ENCODE measurements around the gene DISP2.

The DISP2 gene

DNA sequence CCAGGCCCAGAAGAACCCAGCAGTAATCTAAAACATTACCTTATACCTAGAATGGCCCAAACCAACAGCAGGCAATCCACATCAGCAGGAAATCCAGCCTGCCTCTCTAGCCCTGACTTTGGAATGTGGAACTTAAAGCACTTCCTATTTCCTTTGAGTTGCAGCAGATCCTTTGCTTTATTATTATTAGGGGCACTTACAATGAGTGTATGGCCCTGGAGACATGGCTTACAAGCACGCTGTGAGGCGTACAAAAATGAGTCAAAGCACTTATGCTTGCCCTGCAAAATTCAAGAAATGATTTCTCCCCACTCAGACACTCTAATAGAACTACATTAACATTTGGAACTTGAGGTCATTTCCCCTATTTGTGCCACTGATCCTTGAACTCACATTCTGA, 15.0 kb downstream of the DISP2 start:
- no peak for TF ChIP-seq CSDC2 (CRISPR knock-in tag; IDR thresholded peaks at IDR 0.05)
- TF ChIP-seq BACH2 (CRISPR knock-in tag; IDR thresholded peaks at IDR 0.05; ENCODE audit: borderline replicate concordance), result no peak
- TF ChIP-seq, protein P1, sequence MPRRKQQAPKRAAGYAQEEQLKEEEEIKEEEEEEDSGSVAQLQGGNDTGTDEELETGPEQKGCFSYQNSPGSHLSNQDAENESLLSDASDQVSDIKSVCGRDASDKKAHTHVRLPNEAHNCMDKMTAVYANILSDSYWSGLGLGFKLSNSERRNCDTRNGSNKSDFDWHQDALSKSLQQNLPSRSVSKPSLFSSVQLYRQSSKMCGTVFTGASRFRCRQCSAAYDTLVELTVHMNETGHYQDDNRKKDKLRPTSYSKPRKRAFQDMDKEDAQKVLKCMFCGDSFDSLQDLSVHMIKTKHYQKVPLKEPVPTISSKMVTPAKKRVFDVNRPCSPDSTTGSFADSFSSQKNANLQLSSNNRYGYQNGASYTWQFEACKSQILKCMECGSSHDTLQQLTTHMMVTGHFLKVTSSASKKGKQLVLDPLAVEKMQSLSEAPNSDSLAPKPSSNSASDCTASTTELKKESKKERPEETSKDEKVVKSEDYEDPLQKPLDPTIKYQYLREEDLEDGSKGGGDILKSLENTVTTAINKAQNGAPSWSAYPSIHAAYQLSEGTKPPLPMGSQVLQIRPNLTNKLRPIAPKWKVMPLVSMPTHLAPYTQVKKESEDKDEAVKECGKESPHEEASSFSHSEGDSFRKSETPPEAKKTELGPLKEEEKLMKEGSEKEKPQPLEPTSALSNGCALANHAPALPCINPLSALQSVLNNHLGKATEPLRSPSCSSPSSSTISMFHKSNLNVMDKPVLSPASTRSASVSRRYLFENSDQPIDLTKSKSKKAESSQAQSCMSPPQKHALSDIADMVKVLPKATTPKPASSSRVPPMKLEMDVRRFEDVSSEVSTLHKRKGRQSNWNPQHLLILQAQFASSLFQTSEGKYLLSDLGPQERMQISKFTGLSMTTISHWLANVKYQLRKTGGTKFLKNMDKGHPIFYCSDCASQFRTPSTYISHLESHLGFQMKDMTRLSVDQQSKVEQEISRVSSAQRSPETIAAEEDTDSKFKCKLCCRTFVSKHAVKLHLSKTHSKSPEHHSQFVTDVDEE (CRISPR knock-in tag; IDR thresholded peaks at IDR 0.05), result no peak
- TF ChIP-seq ZNF8 (CRISPR knock-in tag; IDR thresholded peaks at IDR 0.05), result no peak
- no peak for TF ChIP-seq SNAI2 (CRISPR knock-in tag; IDR thresholded peaks at IDR 0.05)
- TF ChIP-seq, protein P2, sequence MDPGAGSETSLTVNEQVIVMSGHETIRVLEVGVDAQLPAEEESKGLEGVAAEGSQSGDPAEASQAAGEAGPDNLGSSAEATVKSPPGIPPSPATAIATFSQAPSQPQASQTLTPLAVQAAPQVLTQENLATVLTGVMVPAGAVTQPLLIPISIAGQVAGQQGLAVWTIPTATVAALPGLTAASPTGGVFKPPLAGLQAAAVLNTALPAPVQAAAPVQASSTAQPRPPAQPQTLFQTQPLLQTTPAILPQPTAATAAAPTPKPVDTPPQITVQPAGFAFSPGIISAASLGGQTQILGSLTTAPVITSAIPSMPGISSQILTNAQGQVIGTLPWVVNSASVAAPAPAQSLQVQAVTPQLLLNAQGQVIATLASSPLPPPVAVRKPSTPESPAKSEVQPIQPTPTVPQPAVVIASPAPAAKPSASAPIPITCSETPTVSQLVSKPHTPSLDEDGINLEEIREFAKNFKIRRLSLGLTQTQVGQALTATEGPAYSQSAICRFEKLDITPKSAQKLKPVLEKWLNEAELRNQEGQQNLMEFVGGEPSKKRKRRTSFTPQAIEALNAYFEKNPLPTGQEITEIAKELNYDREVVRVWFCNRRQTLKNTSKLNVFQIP (CRISPR knock-in tag; IDR thresholded peaks at IDR 0.05; ENCODE audit: borderline replicate concordance, low read depth), result no peak
- TF ChIP-seq PPARA (CRISPR knock-in tag; IDR thresholded peaks at IDR 0.05; ENCODE audit: borderline replicate concordance), result no peak
- ATAC-seq, result no peak

DNA sequence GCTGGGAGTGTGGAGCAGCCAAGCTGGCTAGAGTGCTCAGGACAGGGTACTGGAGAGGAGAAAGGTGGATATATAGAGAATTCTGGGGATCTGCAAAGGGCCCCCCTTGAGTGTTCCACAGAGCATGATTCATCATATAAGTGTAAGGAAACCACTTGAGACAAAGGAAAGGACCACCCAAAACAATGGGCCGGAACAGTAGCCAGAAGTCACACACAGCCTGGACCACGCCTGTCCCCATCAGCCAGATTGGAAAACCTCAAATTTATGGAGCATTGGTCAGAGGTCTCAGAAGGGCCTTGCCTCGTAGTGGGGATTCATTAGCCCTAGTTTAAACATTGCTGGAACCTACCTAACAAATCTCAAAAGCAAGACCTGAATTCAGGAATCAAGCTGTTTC, 19.6 kb downstream of the DISP2 start:
- TF ChIP-seq, protein P3, sequence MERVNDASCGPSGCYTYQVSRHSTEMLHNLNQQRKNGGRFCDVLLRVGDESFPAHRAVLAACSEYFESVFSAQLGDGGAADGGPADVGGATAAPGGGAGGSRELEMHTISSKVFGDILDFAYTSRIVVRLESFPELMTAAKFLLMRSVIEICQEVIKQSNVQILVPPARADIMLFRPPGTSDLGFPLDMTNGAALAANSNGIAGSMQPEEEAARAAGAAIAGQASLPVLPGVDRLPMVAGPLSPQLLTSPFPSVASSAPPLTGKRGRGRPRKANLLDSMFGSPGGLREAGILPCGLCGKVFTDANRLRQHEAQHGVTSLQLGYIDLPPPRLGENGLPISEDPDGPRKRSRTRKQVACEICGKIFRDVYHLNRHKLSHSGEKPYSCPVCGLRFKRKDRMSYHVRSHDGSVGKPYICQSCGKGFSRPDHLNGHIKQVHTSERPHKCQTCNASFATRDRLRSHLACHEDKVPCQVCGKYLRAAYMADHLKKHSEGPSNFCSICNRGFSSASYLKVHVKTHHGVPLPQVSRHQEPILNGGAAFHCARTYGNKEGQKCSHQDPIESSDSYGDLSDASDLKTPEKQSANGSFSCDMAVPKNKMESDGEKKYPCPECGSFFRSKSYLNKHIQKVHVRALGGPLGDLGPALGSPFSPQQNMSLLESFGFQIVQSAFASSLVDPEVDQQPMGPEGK (CRISPR knock-in tag; IDR thresholded peaks at IDR 0.05; ENCODE audit: borderline replicate concordance), result no peak
- TF ChIP-seq PPARA (CRISPR knock-in tag; IDR thresholded peaks at IDR 0.05; ENCODE audit: borderline replicate concordance), result no peak
- TF ChIP-seq ZFP3 (CRISPR knock-in tag; IDR thresholded peaks at IDR 0.05), result no peak
- no peak for TF ChIP-seq CSDC2 (CRISPR knock-in tag; IDR thresholded peaks at IDR 0.05)
- TF ChIP-seq BACH2 (CRISPR knock-in tag; IDR thresholded peaks at IDR 0.05; ENCODE audit: borderline replicate concordance), result no peak
- no peak for TF ChIP-seq ESRRG (CRISPR knock-in tag; IDR thresholded peaks at IDR 0.05)
- TF ChIP-seq, protein P2 (CRISPR knock-in tag; IDR thresholded peaks at IDR 0.05; ENCODE audit: borderline replicate concordance, low read depth), result no peak
- no peak for TF ChIP-seq SNAI2 (CRISPR knock-in tag; IDR thresholded peaks at IDR 0.05)
- TF ChIP-seq, protein P1 (CRISPR knock-in tag; IDR thresholded peaks at IDR 0.05), result no peak
- TF ChIP-seq ZNF565 (CRISPR knock-in tag; conservative IDR thresholded peaks at IDR 0.05; ENCODE audit: low read depth), result no peak
- no peak for TF ChIP-seq GLIS3 (CRISPR knock-in tag; IDR thresholded peaks at IDR 0.05)
- TF ChIP-seq ZNF8 (CRISPR knock-in tag; IDR thresholded peaks at IDR 0.05), result no peak
- TF ChIP-seq ZC3H10 (CRISPR knock-in tag; IDR thresholded peaks at IDR 0.05), result no peak
- no peak for TF ChIP-seq ZNF70 (CRISPR knock-in tag; IDR thresholded peaks at IDR 0.05)
- TF ChIP-seq OSR1 (CRISPR knock-in tag; IDR thresholded peaks at IDR 0.05), result no peak
- no peak for TF ChIP-seq ARNTL (CRISPR knock-in tag; IDR thresholded peaks at IDR 0.05; ENCODE audit: borderline replicate concordance, low read depth)
- TF ChIP-seq TOX (CRISPR knock-in tag; IDR thresholded peaks at IDR 0.05; ENCODE audit: borderline replicate concordance), result no peak
- no peak for TF ChIP-seq RARB (CRISPR knock-in tag; IDR thresholded peaks at IDR 0.05)
- ATAC-seq, result no peak

DNA sequence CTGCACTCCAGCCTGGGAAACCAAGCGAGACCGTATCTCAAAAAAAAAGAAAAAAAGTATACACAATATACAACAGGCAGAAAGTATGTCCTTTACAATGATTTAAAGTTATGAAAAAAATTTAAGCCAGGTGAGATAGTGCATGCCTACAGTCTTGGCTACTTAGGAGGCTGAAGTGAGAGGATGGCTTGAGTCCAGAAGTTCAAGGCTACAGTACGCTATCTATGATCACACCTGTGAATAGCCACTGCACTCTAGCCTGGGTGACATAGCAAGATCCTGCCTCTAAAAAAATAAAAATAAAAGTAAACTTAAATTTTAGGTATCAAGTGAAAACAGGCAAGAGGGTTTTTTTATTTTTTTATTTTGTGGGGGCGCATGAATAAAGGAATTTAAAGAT, 21.4 kb downstream of the DISP2 start:
- TF ChIP-seq ZNF565 (CRISPR knock-in tag; conservative IDR thresholded peaks at IDR 0.05; ENCODE audit: low read depth), result no peak
- TF ChIP-seq GLIS3 (CRISPR knock-in tag; IDR thresholded peaks at IDR 0.05), result no peak
- no peak for TF ChIP-seq ZNF70 (CRISPR knock-in tag; IDR thresholded peaks at IDR 0.05)

More for the DNA sequence above, 21.4 kb downstream of the DISP2 start:
- ATAC-seq, result no peak

All from SK-N-SH treated with all-trans-retinoic acid at 6 μM for 48 hours (cell line).